Endometrial microvascular endothelial cells (primary cell): ENCODE data around the gene CLASRP. TPM values are rescaled to one million over a fixed set of nuclear protein-coding genes. Genes with fewer than 3 reads are reported as not detected.
"Not testable (repeated sequence)": the region's sequence is repeated elsewhere in the genome, so short reads cannot be mapped to it uniquely, and the experiment has no call there.

ENCODE experiments used
- in situ Hi-C: cut with HindIII; loops from 2 replicates; pipeline ENCODE4 v1.10.0; 2017; ENCODE audit warnings: low sequenced_read_pairs, low pct_unique_long_range_greater_than_20kb; ENCODE audit errors: inconsistent ontology term
- total RNA-seq: library from RNA; depleted of rRNA; stranded (reverse); fragments of >200 nt; gene quantifications from one replicate; pipeline ENCODE4 v1.2.3, GENCODE V29; 2015; ENCODE audit errors: inconsistent ontology term

The CLASRP gene
- total RNA-seq, 1 donor from 2014 or later: 28.2 TPM

GRCh38 chr19:45096700-45097099 lies 57.9 kb downstream of the CLASRP start:
- in situ Hi-C loops: no loop called here

- in situ Hi-C loops: no loop called here
These were observed 58.6 kb downstream of the CLASRP start for GRCh38 chr19:45097450-45097775.

GRCh38 chr19:45097776-45098520 lies 59.1 kb downstream of the CLASRP start:
- in situ Hi-C loops: no loop called here

GRCh38 chr19:45098521-45099466 lies 59.9 kb downstream of the CLASRP start:
- in situ Hi-C loops: no loop called here

- in situ Hi-C loops: no loop called here
These were observed 60.8 kb downstream of the CLASRP start for GRCh38 chr19:45099467-45100191.

- in situ Hi-C loops: no loop called here
These were observed 61.4 kb downstream of the CLASRP start for GRCh38 chr19:45100201-45100600.

- in situ Hi-C loops: no loop called here
These were observed 62.0 kb downstream of the CLASRP start for GRCh38 chr19:45100846-45101252.

GRCh38 chr19:45101806-45102205 lies 63.0 kb downstream of the CLASRP start:
- in situ Hi-C loops: no loop called here

- in situ Hi-C loops: no loop called here
These were observed 63.6 kb downstream of the CLASRP start for GRCh38 chr19:45102481-45102880.

- in situ Hi-C loops: no loop called here
These were observed 64.3 kb downstream of the CLASRP start for GRCh38 chr19:45103156-45103507.

- in situ Hi-C loops: no loop called here
These were observed 64.9 kb downstream of the CLASRP start for GRCh38 chr19:45103508-45104319.

GRCh38 chr19:45104658-45105349 lies 66.0 kb downstream of the CLASRP start:
- in situ Hi-C loops: no loop called here

GRCh38 chr19:45106363-45106762 lies 67.5 kb downstream of the CLASRP start:
- in situ Hi-C loops: not testable (repeated sequence)

GRCh38 chr19:45107621-45108150 lies 68.8 kb downstream of the CLASRP start:
- in situ Hi-C loops: no loop called here

- in situ Hi-C loops: no loop called here
These were observed 72.0 kb downstream of the CLASRP start for GRCh38 chr19:45110851-45111266.

- in situ Hi-C loops: no loop called here
These were observed 73.4 kb downstream of the CLASRP start for GRCh38 chr19:45112111-45112827.

GRCh38 chr19:45113628-45114027 lies 74.8 kb downstream of the CLASRP start:
- in situ Hi-C loops: no loop called here
